Measurements from ENCODE around the gene RNF125.

Gene RNF125

DNA sequence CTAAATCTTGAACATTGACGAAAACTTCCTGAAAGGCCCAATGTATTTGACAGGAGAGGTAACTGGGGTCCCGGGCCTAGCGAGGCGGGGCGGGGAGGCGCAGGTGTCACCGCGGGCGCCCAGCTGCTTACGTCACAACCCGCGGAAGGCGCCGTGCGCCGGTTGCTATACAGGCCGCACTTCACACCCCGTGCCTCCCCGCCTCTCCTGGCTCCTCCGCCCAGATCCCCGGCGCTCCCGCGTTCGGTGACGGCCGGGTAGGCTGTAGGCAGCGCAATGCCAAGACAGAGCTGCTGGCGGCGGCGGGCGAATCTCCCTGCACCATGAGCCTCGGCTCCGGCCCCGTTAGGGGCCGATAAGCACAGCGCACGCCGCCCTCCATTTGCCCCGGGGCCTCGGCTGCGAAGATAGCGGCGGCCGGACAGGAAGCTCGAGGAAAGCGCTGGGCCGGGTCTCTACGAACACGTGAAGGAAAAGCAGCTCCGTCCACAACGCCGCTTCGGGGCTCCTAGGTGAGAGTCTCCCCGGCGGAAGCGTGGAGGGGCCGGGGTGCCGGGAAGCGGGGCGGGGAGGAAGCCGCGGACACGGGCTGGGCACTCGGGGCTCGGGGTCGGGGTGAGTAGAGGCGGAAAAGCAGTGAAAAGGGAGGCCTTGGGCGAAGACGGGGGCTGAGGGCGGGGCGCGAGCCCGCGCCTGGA lies 73.2 kb downstream of the RNF125 start, which contains the start of gene RNF138:
Gene RNF138 (plus strand): TSS at position 151 of the 698 bp plus-strand sequence. CDS start 903 bp downstream, outside the sequence.
- peak; percentile 38 for DNase-seq

DNA sequence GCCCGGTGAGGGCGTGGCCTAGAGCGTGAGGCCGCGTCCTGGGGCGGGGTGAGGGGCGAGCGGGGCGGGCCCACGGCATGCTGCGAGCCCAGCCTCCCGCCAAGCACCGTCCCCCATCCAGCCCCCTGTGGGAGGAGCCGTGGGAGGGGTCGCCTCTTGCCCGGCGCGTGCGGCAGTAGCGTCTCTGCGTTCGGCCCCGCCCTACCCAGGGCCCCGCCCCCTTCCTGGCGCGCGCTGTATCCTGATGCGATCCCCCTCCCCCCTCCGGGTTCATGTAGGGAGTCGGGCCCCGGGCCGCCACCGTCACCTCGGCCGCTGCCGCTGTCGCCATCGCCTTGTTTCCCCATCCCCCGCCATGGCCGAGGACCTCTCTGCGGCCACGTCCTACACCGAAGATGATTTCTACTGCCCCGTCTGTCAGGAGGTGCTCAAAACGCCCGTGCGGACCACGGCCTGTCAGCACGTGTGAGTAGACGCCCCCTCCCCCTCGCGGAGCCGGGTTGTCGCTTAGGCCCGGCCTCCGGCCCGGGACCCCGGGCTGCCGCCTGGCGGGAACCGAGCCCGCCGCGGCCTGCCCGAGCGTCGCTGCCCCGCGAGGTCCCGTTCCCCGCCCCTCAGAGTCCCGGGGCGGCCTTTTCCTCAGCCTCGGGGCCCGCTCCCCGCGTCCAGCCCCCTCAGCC lies 73.9 kb downstream of the RNF125 start:
- DNase-seq, result peak; percentile 81

DNA sequence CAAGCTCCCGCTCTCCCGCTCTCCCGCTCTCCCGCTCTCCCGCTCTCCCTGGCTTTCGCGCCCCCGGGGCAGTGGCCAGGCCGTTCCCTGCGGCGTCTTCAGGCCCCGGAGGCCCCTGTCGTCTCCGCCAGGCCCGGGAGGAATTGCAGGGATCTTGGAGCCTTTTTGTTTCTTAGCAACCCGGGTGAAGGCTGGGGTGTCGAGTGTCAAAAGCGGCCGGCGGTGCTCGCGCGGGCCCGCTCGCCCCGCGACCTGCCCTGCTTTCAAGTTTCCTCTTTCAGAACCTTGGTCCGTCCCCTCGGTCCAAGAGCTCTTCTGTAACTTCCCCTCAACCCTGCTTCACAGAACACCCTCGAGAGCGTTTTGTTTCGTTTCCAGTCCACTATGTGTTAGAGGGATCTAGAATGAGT lies 74.5 kb downstream of the RNF125 start:
- no peak for DNase-seq

GRCh38 chr18:32093523-32093922 lies 74.9 kb downstream of the RNF125 start:
- DNase-seq, result no peak

DNA sequence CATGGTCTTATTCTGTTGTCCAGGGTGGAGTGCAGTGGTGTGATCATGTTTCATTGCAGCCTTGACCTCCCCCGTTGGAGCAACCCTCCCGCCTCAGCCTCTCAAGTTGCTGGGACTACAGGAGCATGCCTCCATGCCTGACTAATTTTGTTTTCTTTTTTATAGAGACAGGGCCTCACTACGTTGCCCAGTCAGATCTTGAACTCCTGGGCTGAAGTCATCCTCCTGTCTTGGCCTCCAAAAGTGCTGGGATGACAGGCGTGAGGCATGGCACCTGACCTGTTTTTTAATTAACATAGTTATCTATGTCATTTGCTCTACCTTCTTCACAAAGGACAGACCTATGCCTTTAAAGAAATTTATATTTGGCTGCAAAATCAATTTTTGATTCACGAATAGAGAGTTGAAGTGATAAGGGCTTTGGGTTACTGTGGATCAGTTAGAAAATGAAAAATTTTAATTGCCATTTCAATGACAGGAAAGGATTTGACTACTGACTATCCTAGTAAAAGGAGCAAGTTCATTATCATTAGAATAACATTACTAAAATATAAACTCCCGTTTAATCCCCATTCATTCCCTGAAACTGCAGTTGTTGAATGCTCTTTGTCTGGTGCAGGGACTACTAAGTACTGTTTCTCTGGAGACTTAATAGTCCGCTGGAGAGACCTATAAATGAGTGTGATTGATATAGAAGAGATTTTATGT lies 76.7 kb downstream of the RNF125 start:
- no peak for DNase-seq

GRCh38 chr18:32095900-32096229 lies 77.2 kb downstream of the RNF125 start:
- no peak for DNase-seq

- DNase-seq, result no peak
Measured at GRCh38 chr18:32096946-32097345, 78.3 kb downstream of the RNF125 start.

GRCh38 chr18:32104516-32104915 lies 85.9 kb downstream of the RNF125 start:
- no peak for DNase-seq

DNA sequence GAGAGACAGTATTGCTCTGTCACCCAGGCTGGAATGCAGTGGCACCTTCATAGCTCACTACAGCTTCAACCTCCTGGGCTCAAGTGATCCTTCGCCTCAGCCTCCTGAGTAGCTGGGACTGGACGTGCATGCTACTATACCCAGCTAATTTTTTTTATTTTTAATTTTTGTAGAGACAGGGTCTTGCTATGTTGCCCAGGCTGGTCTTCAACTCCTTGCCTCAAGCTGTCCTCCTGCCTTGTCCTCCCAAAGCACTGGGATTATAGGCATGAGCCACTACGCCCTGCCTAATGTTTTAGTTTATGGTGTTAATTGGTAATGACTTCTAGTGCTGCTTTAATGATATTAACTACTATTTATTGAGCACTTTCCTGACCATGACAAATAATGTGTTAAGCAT lies 91.4 kb downstream of the RNF125 start:
- no peak for DNase-seq

DNA sequence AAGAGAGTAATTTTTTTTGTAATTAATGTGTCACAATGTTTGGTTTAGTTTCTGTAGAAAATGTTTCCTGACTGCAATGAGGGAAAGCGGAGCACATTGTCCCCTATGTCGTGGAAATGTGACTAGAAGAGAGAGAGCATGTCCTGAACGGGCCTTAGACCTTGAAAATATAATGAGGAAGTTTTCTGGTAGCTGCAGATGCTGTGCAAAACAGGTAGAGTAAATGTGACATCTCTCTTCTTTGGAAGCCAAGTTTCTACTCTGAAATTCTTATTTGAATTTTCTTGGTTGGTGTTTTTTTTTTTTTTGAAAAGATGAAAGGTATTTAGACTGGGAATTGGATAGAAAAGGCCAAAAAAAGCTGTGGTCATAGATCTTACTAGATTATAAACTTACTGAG lies 93.1 kb downstream of the RNF125 start:
- no peak for DNase-seq

- no peak for DNase-seq
Measured at GRCh38 chr18:32112826-32113225, 94.2 kb downstream of the RNF125 start.

DNA sequence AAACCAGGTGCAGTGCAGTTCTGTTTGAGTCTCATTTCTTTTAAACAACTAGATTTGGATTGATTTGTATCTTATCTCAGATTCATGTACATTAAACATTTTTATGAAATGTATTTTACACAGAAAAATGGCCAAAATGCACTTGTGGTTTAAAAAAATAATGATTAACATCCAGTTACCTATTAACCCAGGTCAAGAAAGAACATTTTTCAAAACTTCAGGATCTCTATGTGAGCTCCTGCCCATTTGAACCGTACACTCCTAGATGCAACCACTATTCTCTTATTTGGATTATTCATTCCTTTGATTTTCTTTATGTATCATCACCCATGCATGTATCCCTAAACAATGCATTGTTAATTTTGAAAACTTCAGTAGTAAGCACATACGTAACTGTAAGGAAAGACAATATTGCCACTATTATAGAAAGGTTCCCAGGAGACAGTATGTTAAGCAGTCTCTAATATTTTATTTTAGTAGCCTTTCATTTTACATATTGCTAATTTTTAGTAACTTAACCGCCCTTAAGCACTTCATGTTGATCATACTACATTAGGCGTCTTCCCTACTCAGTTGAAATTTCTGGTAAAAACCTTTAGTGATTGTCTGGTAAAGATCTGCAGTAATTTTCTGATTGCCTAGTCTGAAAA lies 95.8 kb downstream of the RNF125 start:
- DNase-seq, result no peak

GRCh38 chr18:32122039-32122438 lies 103.4 kb downstream of the RNF125 start:
- DNase-seq, result no peak

All from NCI-H1694 (cell line).